DOHH2 (cell line): Measurements from ENCODE around the gene ZNF341.

ENCODE experiments used
- H3F3A ChIP-seq: fragments of 200-600 bp; sonication (generic), shearing (Covaris generic); 2 replicates; pipeline ENCODE4 v1.6.0; 2016; ENCODE audit warnings: antibody characterized with exemption, mild to moderate bottlenecking; ENCODE audit not compliant: control insufficient read depth, insufficient read depth
- H3K27ac ChIP-seq: fragments of 200-600 bp; sonication (generic); 2 replicates; pipeline ENCODE4 v1.5.1; 2014; ENCODE audit warnings: low read depth, mild to moderate bottlenecking, low read length, moderate library complexity
- H3K27me3 ChIP-seq: fragments of 200-600 bp; sonication (generic); 2 replicates; pipeline ENCODE4 v1.6.1; 2014; ENCODE audit warnings: mild to moderate bottlenecking, low read length, mixed read lengths; ENCODE audit not compliant: control insufficient read depth
- H3K36me3 ChIP-seq: fragments of 200-600 bp; sonication (generic); 2 replicates; pipeline ENCODE4 v1.6.1; 2014; ENCODE audit warnings: mild to moderate bottlenecking, low read length, moderate library complexity, mixed read lengths; ENCODE audit not compliant: control insufficient read depth
- H3K4me1 ChIP-seq: fragments of 200-600 bp; sonication (generic); 2 replicates; pipeline ENCODE4 v1.6.1; 2014; ENCODE audit warnings: mild to moderate bottlenecking, low read length, mixed read lengths; ENCODE audit not compliant: control insufficient read depth
- H3K4me2 ChIP-seq: fragments of 200-600 bp; sonication (generic); 2 replicates; pipeline ENCODE4 v1.6.0; 2014; ENCODE audit warnings: mild to moderate bottlenecking, low read length, moderate library complexity
- H3K4me3 ChIP-seq: fragments of 200-600 bp; sonication (generic); 2 replicates; pipeline ENCODE4 v1.5.1; 2014; ENCODE audit warnings: mild to moderate bottlenecking, low read length, mixed read lengths
- H3K79me2 ChIP-seq: fragments of 200-600 bp; sonication (generic); 2 replicates; pipeline ENCODE4 v1.6.1; 2014; ENCODE audit warnings: mild to moderate bottlenecking, low read length, mixed read lengths; ENCODE audit not compliant: control insufficient read depth
- H3K9me2 ChIP-seq: fragments of 200-600 bp; sonication (generic); replicated peaks from 2 replicates; pipeline ENCODE4 v1.6.1; 2014; ENCODE audit warnings: mild to moderate bottlenecking, low read length, mixed read lengths; ENCODE audit not compliant: control insufficient read depth
- H3K9me3 ChIP-seq: fragments of 200-600 bp; sonication (generic); 2 replicates; pipeline ENCODE4 v1.6.1; 2014; ENCODE audit warnings: antibody characterized with exemption, low read length, mixed read lengths; ENCODE audit not compliant: control insufficient read depth, insufficient read depth
- H4K20me1 ChIP-seq: fragments of 200-600 bp; sonication (generic); 2 replicates; pipeline ENCODE4 v1.6.0; 2014; ENCODE audit warnings: low read depth, mild to moderate bottlenecking, antibody characterized with exemption, low read length, moderate library complexity; ENCODE audit not compliant: control insufficient read depth, insufficient read depth
- CTCF ChIP-seq: fragments of 200-600 bp; sonication (generic); IDR thresholded peaks from one replicate; pipeline ENCODE4 v1.5.1; 2014; ENCODE audit warnings: antibody characterized with exemption, mild to moderate bottlenecking, low read depth, low read length; ENCODE audit not compliant: poor library complexity, severe bottlenecking
- EZH2phosphoT487 ChIP-seq: fragments of 200-600 bp; sonication (generic); IDR thresholded peaks from 2 replicates; pipeline ENCODE4 v1.6.1; 2017; ENCODE audit warnings: borderline replicate concordance, mild to moderate bottlenecking, antibody characterized with exemption, low read length, moderate library complexity, mixed read lengths

The ZNF341 gene

GRCh38 chr20:33739493-33739892 lies 7.7 kb downstream of the ZNF341 start:
- peaks cover 14% of the 10 kb centered on the region; the same call in 1 of the 2 replicates for H3K9me3 ChIP-seq
- H3K27me3 ChIP-seq: no peaks in the 10 kb centered on the region
- H4K20me1 ChIP-seq: no peaks in the 10 kb centered on the region
- H3K27ac ChIP-seq: no peak overlapping the region
- no peaks in the 10 kb centered on the region for H3K36me3 ChIP-seq
- no peaks in the 10 kb centered on the region for H3K79me2 ChIP-seq
- peaks cover under 1% of the 10 kb centered on the region; the same call in 1 of the 2 replicates for H3F3A ChIP-seq
- H3K9me2 ChIP-seq: no peaks in the 10 kb centered on the region
- peaks cover 1% of the 10 kb centered on the region for H3K4me1 ChIP-seq
- TF ChIP-seq CTCF (no peak), EZH2phosphoT487 (no peak)
- H3K4me2 ChIP-seq: no peak overlapping the region
- H3K4me3 ChIP-seq: no peak overlapping the region

GRCh38 chr20:33740189-33740588 lies 8.4 kb downstream of the ZNF341 start:
- Histone ChIP-seq H4K20me1 (no peaks in the 10 kb centered on the region), H3K79me2 (no peaks in the 10 kb centered on the region), H3K4me2 (no peak overlapping the region), H3K4me1 (no peaks in the 10 kb centered on the region), H3F3A (no peaks in the 10 kb centered on the region), H3K27ac (no peak overlapping the region), H3K9me3 (peaks cover 14% of the 10 kb centered on the region; the same call in 1 of the 2 replicates), H3K4me3 (no peak overlapping the region), H3K36me3 (no peaks in the 10 kb centered on the region), H3K9me2 (no peaks in the 10 kb centered on the region), H3K27me3 (no peaks in the 10 kb centered on the region)
- TF ChIP-seq EZH2phosphoT487: no peak
- no peak for TF ChIP-seq CTCF

DNA sequence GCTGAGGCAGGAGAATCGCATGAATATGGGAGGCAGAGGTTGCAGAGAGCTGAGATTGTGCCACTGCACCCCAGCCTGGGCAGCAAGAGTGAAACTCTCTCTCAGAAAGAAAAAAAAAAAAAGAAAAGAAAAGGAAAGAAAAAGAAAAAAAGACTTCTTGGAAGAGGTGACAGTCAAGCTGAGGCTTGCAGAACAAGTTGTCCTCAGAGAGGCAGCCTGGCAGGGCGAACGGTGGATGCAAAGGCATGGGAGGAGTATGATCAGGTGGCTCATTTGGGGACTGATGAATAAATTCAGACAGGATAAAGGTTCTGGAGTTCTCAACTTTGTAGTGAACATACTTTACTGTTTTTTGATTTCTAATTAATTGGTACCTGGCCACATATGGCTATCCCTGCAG lies 12.4 kb downstream of the ZNF341 start:
- H3K27me3 ChIP-seq: no peaks in the 10 kb centered on the region
- H3K9me2 ChIP-seq: no peaks in the 10 kb centered on the region
- no peaks in the 10 kb centered on the region for H3K36me3 ChIP-seq
- H3K4me3 ChIP-seq: no peak overlapping the region
- no peaks in the 10 kb centered on the region for H4K20me1 ChIP-seq
- no peaks in the 10 kb centered on the region for H3K4me1 ChIP-seq
- no peaks in the 10 kb centered on the region for H3K9me3 ChIP-seq
- H3K27ac ChIP-seq: no peak overlapping the region
- no peaks in the 10 kb centered on the region for H3K79me2 ChIP-seq
- no peak for TF ChIP-seq EZH2phosphoT487
- TF ChIP-seq CTCF: no peak
- no peak overlapping the region for H3K4me2 ChIP-seq
- H3F3A ChIP-seq: no peaks in the 10 kb centered on the region
